GM12878 (cell line): ENCODE results near the gene ERAL1. TPM values are rescaled to one million over a fixed set of nuclear protein-coding genes. Genes with fewer than 3 reads are reported as not detected.
A peak's percentile ranks its signal among the peaks of the same experiment; 100 is the strongest.

Experiments
- ATAC-seq: fragments of 200-7000 bp; cut with Tn5 transposase; 3 replicates; pipeline ENCODE4 v1.9.1; 2020; ENCODE audit warnings: mild to moderate bottlenecking, moderate library complexity
- BruUV-seq: library from RNA; stranded (reverse); fragments of 400-500 nt; replicated peaks from 2 replicates; lab custom pipeline; 2021; lab: Mats Ljungman, UMichigan
- CTCF ChIA-PET: fragments of 300-600 bp; sonication (Branson Sonifier 250); formaldehyde crosslinking; extraction: SDS; loops from one replicate; lab custom pipeline; 2021; ENCODE audit warnings: inconsistent platforms; lab: Yijun Ruan, JAX
- POLR2A ChIA-PET: fragments of 350-600 bp; formaldehyde crosslinking; extraction: SDS; loops from one replicate; lab custom pipeline; 2021; ENCODE audit warnings: inconsistent platforms; lab: Charles Lee
- RAD21 ChIA-PET: fragments of 300-600 bp; sonication (Branson Sonifier 250); formaldehyde crosslinking; loops from one replicate; lab custom pipeline; 2023; ENCODE audit warnings: antibody characterized with exemption; ENCODE audit not compliant: unreplicated experiment; lab: Charles Lee
- SMC1A ChIA-PET: fragments of 300-600 bp; sonication (Branson Sonifier 250); formaldehyde crosslinking; loops from one replicate; lab custom pipeline; 2023; ENCODE audit not compliant: unreplicated experiment, uncharacterized antibody; lab: Charles Lee
- DNase-seq: peaks from one replicate; pipeline ENCODE4 v3.0.0-alpha.2; 2011; ENCODE audit warnings: low read depth, low spot score
- FAIRE-seq: peaks from 3 replicates; lab custom pipeline; 2011; peaks lifted over from hg19 to GRCh38; lab: Jason Lieb, UNC
- H2AFZ ChIP-seq: 2 replicates; pipeline ENCODE4 v1.6.0; 2011; ENCODE audit warnings: low read depth, low read length, control low read depth; ENCODE audit not compliant: control insufficient read depth
- H3K27ac ChIP-seq: 2 replicates; pipeline ENCODE4 v1.5.1; 2011; ENCODE audit warnings: control low read depth; ENCODE audit not compliant: control insufficient read depth, insufficient read depth
- H3K27me3 ChIP-seq, 2 experiments: replicated peaks in 1 of 2; 2 replicates each; pipeline versions ENCODE4 v1.6.0 to v1.6.1; 2011; ENCODE audit warnings: low read length in 1 of 2; ENCODE audit not compliant: control insufficient read depth in 2 of 2, insufficient read depth in 2 of 2
- H3K36me3 ChIP-seq, 2 experiments: 2 replicates each; pipeline ENCODE4 v1.5.1; 2011; ENCODE audit warnings: low read length in 1 of 2; ENCODE audit not compliant: control insufficient read depth in 2 of 2, insufficient read depth in 2 of 2
- H3K4me1 ChIP-seq: 2 replicates; pipeline ENCODE4 v1.6.1; 2011; ENCODE audit warnings: mild to moderate bottlenecking, low read length, moderate library complexity, mixed read lengths; ENCODE audit not compliant: control insufficient read depth, insufficient read depth
- H3K4me2 ChIP-seq: 2 replicates; pipeline ENCODE4 v1.6.0; 2011; ENCODE audit warnings: control low read depth; ENCODE audit not compliant: control insufficient read depth, insufficient read depth
- H3K4me3 ChIP-seq: fragments of 200-600 bp; sonication (generic); 2 replicates; pipeline ENCODE4 v1.5.1; 2016
- H3K79me2 ChIP-seq: 2 replicates; pipeline ENCODE4 v1.6.0; 2011; ENCODE audit warnings: low read length; ENCODE audit not compliant: control insufficient read depth, insufficient read depth
- H3K9ac ChIP-seq: 2 replicates; pipeline ENCODE4 v1.8.0; 2011; ENCODE audit warnings: low read length, control low read depth, mixed read lengths; ENCODE audit not compliant: control insufficient read depth, insufficient read depth
- H3K9me3 ChIP-seq: replicated peaks from 3 replicates; pipeline ENCODE4 v1.5.1; 2011; ENCODE audit warnings: mild to moderate bottlenecking, low read length; ENCODE audit not compliant: control insufficient read depth, insufficient read depth
- H4K20me1 ChIP-seq: 2 replicates; pipeline ENCODE4 v1.6.0; 2011; ENCODE audit not compliant: control insufficient read depth, insufficient read depth
- CHD1 ChIP-seq: IDR thresholded peaks from 2 replicates; pipeline ENCODE4 v1.6.1; 2012; ENCODE audit warnings: low read depth, low read length, improper control_type of control experiment
- MEF2B ChIP-seq: fragments of 450-650 bp; IDR thresholded peaks from 2 replicates; pipeline ENCODE4 v1.6.1; 2018; ENCODE audit warnings: mild to moderate bottlenecking, moderate library complexity; ENCODE audit not compliant: partially characterized antibody, poor library complexity, severe bottlenecking
- NFXL1 ChIP-seq: fragments of 450-650 bp; IDR thresholded peaks from 2 replicates; pipeline ENCODE4 v1.6.1; 2017; ENCODE audit warnings: antibody characterized with exemption, mild to moderate bottlenecking, borderline replicate concordance
- SMAD1 ChIP-seq: fragments of 450-650 bp; IDR thresholded peaks from 2 replicates; pipeline ENCODE4 v1.6.1; 2018; ENCODE audit warnings: mild to moderate bottlenecking, low read depth; ENCODE audit not compliant: partially characterized antibody
- ZNF217 ChIP-seq: fragments of 450-650 bp; IDR thresholded peaks from 2 replicates; pipeline ENCODE4 v1.6.1; 2017; ENCODE audit warnings: antibody characterized with exemption, mild to moderate bottlenecking
- WGBS: methylation state at CpG from one replicate; pipeline ENCODE4 v1.1.6; 2016; ENCODE audit warnings: low lambda C conversion rate; ENCODE audit not compliant: insufficient replicate concordance, insufficient coverage; ENCODE audit errors: missing lambda C conversion rate; 5-methylcytosine and 5-hydroxymethylcytosine counted together
- in situ Hi-C: fragments of 300-500 bp; cut with MboI; formaldehyde crosslinking; loops from 9 replicates; pipeline ENCODE4 v1.14.3; 2018; ENCODE audit warnings: mixed read lengths
- intact Hi-C: fragments of 100-400 bp; cut with micrococcal nuclease; formaldehyde crosslinking; loops from one replicate; pipeline ENCODE4 v1.14.2; 2022; ENCODE audit not compliant: unreplicated experiment
- polyA plus RNA-seq, 11 experiments: library from polyadenylated mRNA; depleted of rRNA in 4 of 11; unstranded in 6 of 11; stranded (reverse) in 5 of 11; fragments of >200 nt; fragmentation: Nextera tagmentation in 4 of 11; fragmentation: Illumina TruSeq in 1 of 11; extraction: Ambion mirVana in 4 of 11; extraction: Trizol in 1 of 11; gene quantifications; 1 replicate in 1 of 11; 2 replicates in 10 of 11; pipeline versions ENCODE4 v1.2.1 to v1.2.3, GENCODE V29; 2011 to 2016; ENCODE audit warnings: inconsistent platforms in 2 of 11, missing spikeins in 2 of 11, low read depth in 1 of 11
- total RNA-seq, 4 experiments: library from RNA; depleted of rRNA in 3 of 4; stranded (reverse); fragments of >200 nt in 3 of 4; fragmentation: Illumina TruSeq in 1 of 4; extraction: Trizol in 1 of 4; gene quantifications; 2 replicates each; pipeline versions ENCODE4 v1.2.1 to v1.2.3, GENCODE V29; 2013 to 2021
- TF ChIP-seq, protein P1 (sequence below): fragments of 450-650 bp; IDR thresholded peaks from 2 replicates; pipeline ENCODE4 v1.6.1; 2018; ENCODE audit warnings: borderline replicate concordance, mild to moderate bottlenecking; ENCODE audit not compliant: partially characterized antibody

Gene ERAL1
- total and polyA plus RNA-seq, 10 of the 15 experiments (the other 5 are each of a cell fraction or from before 2014, with no cell fraction given), result 27.7 to 175 (median 104) TPM

DNA sequence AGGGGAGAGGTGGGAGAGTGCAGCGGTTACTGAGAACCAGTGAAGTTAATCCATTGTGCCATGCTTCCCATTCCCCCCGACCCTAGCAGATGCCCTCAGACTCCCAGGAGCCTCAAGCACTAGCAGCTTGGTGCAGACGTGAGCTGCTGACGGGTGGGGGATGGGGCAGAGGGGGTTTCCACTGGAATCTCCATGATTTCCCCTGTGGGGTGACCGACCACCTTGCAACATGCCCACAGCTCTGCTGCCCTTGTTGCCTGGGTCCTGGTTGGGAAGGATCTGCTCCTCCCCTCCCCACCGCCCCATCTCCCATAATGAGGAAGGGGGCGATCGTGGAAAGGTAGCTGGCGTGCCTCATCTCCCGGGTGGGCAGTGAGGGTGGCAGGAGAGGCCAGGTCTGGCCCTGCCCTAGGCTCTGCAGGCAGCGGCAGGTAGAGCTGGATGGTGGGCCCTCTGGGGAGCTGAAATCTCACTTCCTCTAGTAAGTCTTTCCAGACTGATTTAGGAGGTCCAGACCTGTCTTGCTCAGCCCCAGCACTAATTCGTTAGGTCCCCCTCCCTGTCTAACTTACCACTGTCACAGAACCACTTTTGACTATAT is 33.2 kb downstream of the ERAL1 start (continued):
- TF ChIP-seq, protein P1, sequence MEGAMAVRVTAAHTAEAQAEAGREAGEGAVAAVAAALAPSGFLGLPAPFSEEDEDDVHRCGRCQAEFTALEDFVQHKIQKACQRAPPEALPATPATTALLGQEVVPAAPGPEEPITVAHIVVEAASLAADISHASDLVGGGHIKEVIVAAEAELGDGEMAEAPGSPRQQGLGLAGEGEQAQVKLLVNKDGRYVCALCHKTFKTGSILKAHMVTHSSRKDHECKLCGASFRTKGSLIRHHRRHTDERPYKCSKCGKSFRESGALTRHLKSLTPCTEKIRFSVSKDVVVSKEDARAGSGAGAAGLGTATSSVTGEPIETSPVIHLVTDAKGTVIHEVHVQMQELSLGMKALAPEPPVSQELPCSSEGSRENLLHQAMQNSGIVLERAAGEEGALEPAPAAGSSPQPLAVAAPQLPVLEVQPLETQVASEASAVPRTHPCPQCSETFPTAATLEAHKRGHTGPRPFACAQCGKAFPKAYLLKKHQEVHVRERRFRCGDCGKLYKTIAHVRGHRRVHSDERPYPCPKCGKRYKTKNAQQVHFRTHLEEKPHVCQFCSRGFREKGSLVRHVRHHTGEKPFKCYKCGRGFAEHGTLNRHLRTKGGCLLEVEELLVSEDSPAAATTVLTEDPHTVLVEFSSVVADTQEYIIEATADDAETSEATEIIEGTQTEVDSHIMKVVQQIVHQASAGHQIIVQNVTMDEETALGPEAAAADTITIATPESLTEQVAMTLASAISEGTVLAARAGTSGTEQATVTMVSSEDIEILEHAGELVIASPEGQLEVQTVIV, result no peak
- TF ChIP-seq NFXL1 (no peak), ZNF217 (no peak)

DNA sequence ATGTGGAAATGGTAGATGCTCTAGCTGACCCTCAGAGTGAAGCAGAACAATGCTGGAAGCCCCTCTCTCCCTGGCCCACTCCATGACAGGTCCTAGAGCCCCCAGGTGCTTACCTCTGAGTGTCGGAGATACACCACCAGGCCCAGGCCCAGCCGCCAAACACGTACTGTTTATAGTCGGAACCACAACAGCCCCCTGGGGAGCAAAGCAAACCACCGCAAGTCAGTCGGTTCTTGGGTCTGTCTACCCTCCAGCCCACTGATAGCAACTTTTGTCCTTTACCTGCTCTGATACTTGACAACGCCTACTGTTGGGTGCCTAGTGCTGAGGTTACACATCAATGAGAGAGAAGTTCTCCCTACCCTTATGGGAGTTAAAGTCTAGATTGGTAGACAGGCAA is 34.0 kb downstream of the ERAL1 start:
- peaks cover 3% of the 10 kb centered on the region; the same call in 1 of the 2 replicates for H3K79me2 ChIP-seq
- peaks cover 49% of the 10 kb centered on the region for H3K4me1 ChIP-seq
- ChIA-PET RAD21 (interaction anchor here (1.5 to 3.4 kb wide), 3 partner anchors 13 to 162 kb away, joined by 4 to 9 read pairs (median 8); no protein-coding TSS in a partner anchor), POLR2A (interaction anchor here (0.9 to 2.7 kb wide), 3 partner anchors 9 to 17 kb away, joined by 5 to 8 read pairs (median 7); partner anchors contain the start of gene FLOT2), CTCF (interaction anchor here (1.3 to 1.4 kb wide), 3 partner anchors 40 to 162 kb away, joined by 3 to 7 read pairs (median 3); no protein-coding TSS in a partner anchor), SMC1A (interaction anchor here (1.1 kb wide), 2 partner anchors 17 to 126 kb away, joined by 3 to 4 read pairs; no protein-coding TSS in a partner anchor)
- H4K20me1 ChIP-seq, result no peaks in the 10 kb centered on the region; the same call in 1 of the 2 replicates
- no peak for FAIRE-seq
- peaks cover 0 to 6% of the 10 kb centered on the region in 2 experiments; a peak in 3 of 4 replicates for H3K36me3 ChIP-seq
- H2AFZ ChIP-seq, result no peak overlapping the region
- in situ Hi-C loops (loop anchor here (25.0 kb wide), 1 partner anchor 1402 kb away; no protein-coding TSS in a partner anchor), intact Hi-C loops (no loop called here)
- H3K9ac ChIP-seq, result no peak overlapping the region
- H3K27ac ChIP-seq, result no peak overlapping the region
- BruUV-seq, result no TSS peak
- no peak for DNase-seq
- H3K9me3 ChIP-seq, result no peaks in the 10 kb centered on the region
- TF ChIP-seq SMAD1, result no peak
- no peak for TF ChIP-seq CHD1
- TF ChIP-seq MEF2B, result peak; percentile 39
- no peaks in the 10 kb centered on the region for H3K27me3 ChIP-seq
- ATAC-seq, result peak; percentile 3; the same call in 2 of the 3 replicates
- no peak overlapping the region for H3K4me3 ChIP-seq
- 92% methylated on average over 7 of the region's 7 CpGs for WGBS
- H3K4me2 ChIP-seq, result no peak overlapping the region
